ENCODE data around the gene CDK4.

The CDK4 gene

DNA sequence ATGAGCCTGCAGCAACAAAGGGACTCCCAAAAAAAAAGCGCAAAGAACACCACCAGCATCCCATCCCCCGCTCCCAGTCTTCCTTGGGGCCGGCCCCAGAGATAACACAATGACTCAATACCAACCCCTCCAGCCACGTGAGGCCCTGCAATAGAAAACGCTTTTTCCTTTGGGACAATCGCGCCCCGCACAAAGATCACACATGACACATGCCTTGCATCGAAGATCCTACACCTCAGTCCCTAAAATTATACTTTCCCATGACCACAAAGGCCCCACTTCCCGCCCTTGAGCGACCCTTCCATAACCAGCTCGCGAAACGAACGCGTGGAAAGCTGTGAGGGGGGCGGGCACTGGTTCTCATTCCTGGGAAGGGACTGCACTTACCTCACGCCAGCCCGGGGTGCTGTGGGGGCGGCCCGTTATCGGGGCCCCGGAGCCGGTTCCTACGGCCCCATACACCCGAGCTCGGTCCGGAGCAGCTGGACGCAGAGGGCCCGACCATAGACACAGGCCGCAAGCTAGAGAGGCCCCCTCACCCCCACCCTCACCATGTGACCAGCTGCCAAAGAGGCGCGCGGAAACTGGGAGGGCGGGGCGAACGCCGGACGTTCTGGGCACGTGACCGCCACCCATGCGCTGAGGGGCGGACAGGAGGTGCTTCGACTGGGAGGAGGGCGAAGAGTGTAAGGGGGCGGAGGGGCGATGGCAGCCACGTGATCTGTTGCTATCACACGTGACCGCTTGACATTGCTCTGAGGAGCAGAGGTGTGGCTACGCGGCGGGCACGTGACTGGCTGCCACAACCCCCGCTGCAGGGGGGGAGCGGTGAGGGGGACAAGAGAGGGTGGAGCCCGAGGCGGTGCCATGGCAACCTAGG, at the start of gene CDK4:
Gene CDK4, minus strand, starts transcription at position 523 of the 880 bp plus-strand sequence. CDS start 593 bp downstream, outside the sequence.
- peaks cover 11 to 36% (median 27%) of the 10 kb centered on the region in 5 donors for H3K36me3 ChIP-seq (ENCODE audit: control insufficient read depth in 5 of 5, insufficient read depth in 5 of 5, low read length in 5 of 5)
- no peaks in the 10 kb centered on the region for H3K9me3 ChIP-seq (ENCODE audit: control insufficient read depth in 5 of 5, low read length in 5 of 5)
- H3K9ac ChIP-seq (ENCODE audit: low read length in 5 of 5): peak within 1 kb of the TSS; percentile 74 to 92 (median 86)
- peak within 1 kb of the TSS; percentile 94 for H3K27ac ChIP-seq (ENCODE audit: low read depth, low read length)
- H3K4me1 ChIP-seq (ENCODE audit: control insufficient read depth in 5 of 5, insufficient read depth in 5 of 5, low read length in 5 of 5): peaks cover 9 to 42% (median 35%) of the 10 kb centered on the region in 5 donors
- no peaks in the 10 kb centered on the region for H3K27me3 ChIP-seq (ENCODE audit: control insufficient read depth in 5 of 5, insufficient read depth in 4 of 5, low read length in 5 of 5)
- H3K4me3 ChIP-seq (ENCODE audit: low read depth in 1 of 5, low read length in 5 of 5): peak within 1 kb of the TSS; percentile 66 to 92 (median 81)

DNA sequence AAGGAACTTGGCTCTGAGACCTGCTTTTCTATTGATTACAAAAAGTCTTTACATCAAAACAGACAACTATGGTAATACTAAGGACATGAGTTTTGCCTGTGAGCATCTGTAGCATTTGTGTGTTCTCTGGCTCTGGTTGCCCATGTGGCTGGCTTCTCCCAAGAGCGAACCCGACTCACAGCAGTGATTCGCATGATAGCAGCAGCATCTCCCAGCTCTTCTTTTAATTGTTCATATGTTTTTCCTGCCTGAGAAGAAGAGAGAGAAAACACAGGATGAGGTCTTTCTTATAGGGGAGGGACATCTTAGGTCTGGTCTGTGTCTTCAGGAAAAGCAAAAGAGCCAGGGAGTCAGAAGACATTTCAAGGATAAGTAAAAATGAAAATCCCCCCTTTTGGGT, 48.9 kb upstream of the CDK4 start:
- H3K27ac ChIP-seq (ENCODE audit: low read depth, low read length): no peak overlapping the region
- no peaks in the 10 kb centered on the region for H3K27me3 ChIP-seq (ENCODE audit: control insufficient read depth in 5 of 5, insufficient read depth in 4 of 5, low read length in 5 of 5)
- peaks cover 32 to 78% (median 61%) of the 10 kb centered on the region in 5 donors for H3K36me3 ChIP-seq (ENCODE audit: control insufficient read depth in 5 of 5, insufficient read depth in 5 of 5, low read length in 5 of 5)
- H3K4me3 ChIP-seq (ENCODE audit: low read depth in 1 of 5, low read length in 5 of 5): no peak overlapping the region
- H3K9ac ChIP-seq (ENCODE audit: low read length in 5 of 5): no peak overlapping the region
- H3K4me1 ChIP-seq (ENCODE audit: control insufficient read depth in 5 of 5, insufficient read depth in 5 of 5, low read length in 5 of 5): peaks cover 0 to 7% (median 4%) of the 10 kb centered on the region in 5 donors
- H3K9me3 ChIP-seq (ENCODE audit: control insufficient read depth in 5 of 5, low read length in 5 of 5): no peaks in the 10 kb centered on the region

DNA sequence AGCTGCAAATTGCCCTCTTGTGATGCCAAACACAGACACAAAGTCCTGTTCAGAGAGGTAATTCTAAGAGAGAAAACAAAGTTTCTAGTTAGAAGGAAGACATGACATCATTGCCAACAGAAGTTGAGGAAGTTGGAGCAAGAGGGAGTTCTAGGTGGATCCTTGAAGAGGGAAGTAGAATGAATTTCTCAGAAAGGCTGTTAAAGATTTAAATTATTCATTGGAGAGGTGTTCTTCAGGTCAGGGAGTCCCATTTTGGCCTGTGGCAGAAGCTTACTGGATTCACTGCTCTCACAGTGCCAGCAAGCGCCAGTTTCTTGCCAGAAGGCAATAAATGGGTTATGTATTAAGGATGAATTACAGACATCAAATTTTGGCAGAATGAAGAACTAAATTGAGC, 45.8 kb upstream of the CDK4 start:
- H3K27ac ChIP-seq (ENCODE audit: low read depth, low read length): no peak overlapping the region
- H3K9ac ChIP-seq (ENCODE audit: low read length in 5 of 5): no peak overlapping the region
- no peaks in the 10 kb centered on the region for H3K9me3 ChIP-seq (ENCODE audit: control insufficient read depth in 5 of 5, low read length in 5 of 5)
- no peaks in the 10 kb centered on the region for H3K27me3 ChIP-seq (ENCODE audit: control insufficient read depth in 5 of 5, insufficient read depth in 4 of 5, low read length in 5 of 5)
- no peaks in the 10 kb centered on the region for H3K4me1 ChIP-seq (ENCODE audit: control insufficient read depth in 5 of 5, insufficient read depth in 5 of 5, low read length in 5 of 5)
- no peak overlapping the region for H3K4me3 ChIP-seq (ENCODE audit: low read depth in 1 of 5, low read length in 5 of 5)
- H3K36me3 ChIP-seq (ENCODE audit: control insufficient read depth in 5 of 5, insufficient read depth in 5 of 5, low read length in 5 of 5): peaks cover 42 to 90% (median 75%) of the 10 kb centered on the region in 5 donors

DNA sequence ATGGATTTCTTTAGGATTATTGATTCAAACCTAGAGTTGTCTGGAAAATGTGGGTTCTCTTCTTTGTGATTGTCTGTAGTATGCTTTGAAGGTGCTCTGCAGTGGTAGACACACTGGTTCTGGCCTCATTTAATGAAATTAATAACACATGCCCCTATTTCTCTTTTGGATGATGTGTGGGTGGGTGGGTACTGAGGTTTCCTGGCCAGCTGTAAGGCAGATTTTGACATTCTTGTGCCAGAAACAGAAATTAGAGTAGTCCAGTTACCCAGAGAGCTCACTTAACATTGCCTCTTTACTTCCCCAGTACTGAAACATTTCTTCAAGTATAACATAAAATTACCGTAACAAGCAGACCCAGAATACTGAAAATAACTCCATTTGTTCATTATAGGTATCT, 44.9 kb upstream of the CDK4 start:
- Histone ChIP-seq H3K27me3 (ENCODE audit: control insufficient read depth in 5 of 5, insufficient read depth in 4 of 5, low read length in 5 of 5) (no peaks in the 10 kb centered on the region), H3K9me3 (ENCODE audit: control insufficient read depth in 5 of 5, low read length in 5 of 5) (no peaks in the 10 kb centered on the region), H3K4me1 (ENCODE audit: control insufficient read depth in 5 of 5, insufficient read depth in 5 of 5, low read length in 5 of 5) (no peaks in the 10 kb centered on the region), H3K9ac (ENCODE audit: low read length in 5 of 5) (no peak overlapping the region), H3K27ac (ENCODE audit: low read depth, low read length) (no peak overlapping the region), H3K36me3 (ENCODE audit: control insufficient read depth in 5 of 5, insufficient read depth in 5 of 5, low read length in 5 of 5) (peaks cover 40 to 90% (median 73%) of the 10 kb centered on the region in 5 donors), H3K4me3 (ENCODE audit: low read depth in 1 of 5, low read length in 5 of 5) (no peak overlapping the region)

DNA sequence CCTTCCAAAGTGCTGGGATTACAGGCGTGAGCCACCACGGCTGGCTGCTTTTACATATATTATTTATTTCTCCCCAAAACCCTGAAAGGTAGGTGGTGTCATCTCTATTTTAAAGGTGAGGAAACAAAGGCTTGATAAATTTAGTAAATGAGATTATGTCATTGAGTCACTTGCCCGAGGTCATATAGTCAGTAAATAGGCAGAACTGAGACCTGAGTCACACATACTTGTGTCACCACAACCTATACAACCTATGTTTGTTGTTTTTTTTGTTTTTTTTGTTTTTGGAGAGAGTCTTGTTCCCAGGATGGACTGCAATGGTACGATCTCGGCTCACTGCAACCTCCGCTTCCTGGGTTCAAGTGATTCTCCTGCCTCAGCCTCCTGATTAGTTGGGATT, 43.2 kb upstream of the CDK4 start:
- Histone ChIP-seq H3K27ac (ENCODE audit: low read depth, low read length) (no peak overlapping the region), H3K9ac (ENCODE audit: low read length in 5 of 5) (no peak overlapping the region), H3K27me3 (ENCODE audit: control insufficient read depth in 5 of 5, insufficient read depth in 4 of 5, low read length in 5 of 5) (no peaks in the 10 kb centered on the region), H3K9me3 (ENCODE audit: control insufficient read depth in 5 of 5, low read length in 5 of 5) (no peaks in the 10 kb centered on the region), H3K4me3 (ENCODE audit: low read depth in 1 of 5, low read length in 5 of 5) (no peak overlapping the region), H3K36me3 (ENCODE audit: control insufficient read depth in 5 of 5, insufficient read depth in 5 of 5, low read length in 5 of 5) (peaks cover 44 to 81% (median 64%) of the 10 kb centered on the region in 5 donors), H3K4me1 (ENCODE audit: control insufficient read depth in 5 of 5, insufficient read depth in 5 of 5, low read length in 5 of 5) (no peaks in the 10 kb centered on the region)

DNA sequence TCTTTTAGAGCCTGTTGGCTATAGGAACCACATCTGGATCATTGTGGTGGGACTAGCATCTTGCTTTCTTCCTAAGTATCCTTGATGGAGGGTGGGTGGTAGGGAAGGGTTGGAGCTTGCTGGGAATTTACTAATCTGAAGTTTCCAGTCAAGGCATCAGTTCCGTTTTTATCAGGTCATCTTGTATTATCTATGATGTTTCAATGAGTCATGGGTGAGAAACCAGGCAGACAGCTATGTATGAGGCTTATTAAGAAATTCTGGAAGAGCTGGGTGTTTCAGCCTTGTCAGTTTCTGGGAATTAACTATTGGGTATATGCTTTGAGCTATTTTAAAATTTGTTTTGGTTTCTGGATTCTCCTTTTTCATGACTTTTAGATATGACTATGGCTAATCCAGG, 41.8 kb upstream of the CDK4 start:
- no peaks in the 10 kb centered on the region for H3K9me3 ChIP-seq (ENCODE audit: control insufficient read depth in 5 of 5, low read length in 5 of 5)
- no peaks in the 10 kb centered on the region for H3K27me3 ChIP-seq (ENCODE audit: control insufficient read depth in 5 of 5, insufficient read depth in 4 of 5, low read length in 5 of 5)
- H3K36me3 ChIP-seq (ENCODE audit: control insufficient read depth in 5 of 5, insufficient read depth in 5 of 5, low read length in 5 of 5): peaks cover 35 to 77% (median 59%) of the 10 kb centered on the region in 5 donors
- no peak overlapping the region for H3K9ac ChIP-seq (ENCODE audit: low read length in 5 of 5)
- H3K27ac ChIP-seq (ENCODE audit: low read depth, low read length): no peak overlapping the region
- H3K4me3 ChIP-seq (ENCODE audit: low read depth in 1 of 5, low read length in 5 of 5): no peak overlapping the region
- H3K4me1 ChIP-seq (ENCODE audit: control insufficient read depth in 5 of 5, insufficient read depth in 5 of 5, low read length in 5 of 5): no peaks in the 10 kb centered on the region

DNA sequence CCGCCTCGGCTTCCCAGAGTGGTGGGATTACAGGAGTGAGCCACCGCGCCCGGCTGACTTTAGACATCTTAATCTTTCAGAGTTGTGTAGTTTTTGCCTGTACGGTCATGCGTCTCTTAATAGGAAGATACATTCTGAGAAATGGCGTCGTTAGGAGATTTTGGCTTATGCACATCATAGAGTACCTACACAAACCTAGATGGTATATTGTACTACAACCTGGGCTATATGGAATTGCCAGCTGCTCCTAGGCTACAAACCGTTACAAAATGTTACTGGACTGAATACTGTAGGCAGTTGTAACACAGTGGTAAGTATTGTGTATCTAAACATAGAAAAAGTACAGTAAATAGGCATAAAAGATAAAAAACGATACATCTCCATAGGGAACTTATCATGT, 31.8 kb upstream of the CDK4 start:
- peaks cover 13 to 44% (median 33%) of the 10 kb centered on the region in 5 donors for H3K36me3 ChIP-seq (ENCODE audit: control insufficient read depth in 5 of 5, insufficient read depth in 5 of 5, low read length in 5 of 5)
- no peak overlapping the region for H3K4me3 ChIP-seq (ENCODE audit: low read depth in 1 of 5, low read length in 5 of 5)

DNA sequence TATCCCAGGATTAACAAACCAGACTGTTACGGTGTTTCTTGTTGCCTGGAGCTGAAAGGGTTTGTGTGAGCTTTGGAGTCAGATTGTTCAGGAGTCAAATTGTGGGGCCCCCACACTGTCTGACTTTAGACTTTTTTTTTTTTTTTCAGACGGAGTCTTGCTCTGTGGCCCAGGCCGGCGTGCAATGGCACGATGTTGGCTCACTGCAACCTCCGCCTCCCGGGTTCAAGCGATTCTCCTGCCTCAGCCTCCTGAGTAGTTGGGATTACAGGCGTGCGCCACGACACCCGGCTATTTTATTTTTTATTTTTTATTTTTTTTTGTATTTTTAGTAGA, 31.3 kb upstream of the CDK4 start:
- Histone ChIP-seq H3K27ac (ENCODE audit: low read depth, low read length) (peak overlapping the region; percentile 77), H3K27me3 (ENCODE audit: control insufficient read depth in 5 of 5, insufficient read depth in 4 of 5, low read length in 5 of 5) (no peaks in the 10 kb centered on the region), H3K4me1 (ENCODE audit: control insufficient read depth in 5 of 5, insufficient read depth in 5 of 5, low read length in 5 of 5) (peaks cover 5 to 21% (median 15%) of the 10 kb centered on the region in 5 donors), H3K36me3 (ENCODE audit: control insufficient read depth in 5 of 5, insufficient read depth in 5 of 5, low read length in 5 of 5) (peaks cover 13 to 40% (median 31%) of the 10 kb centered on the region in 5 donors), H3K9me3 (ENCODE audit: control insufficient read depth in 5 of 5, low read length in 5 of 5) (no peaks in the 10 kb centered on the region), H3K4me3 (ENCODE audit: low read depth in 1 of 5, low read length in 5 of 5) (peak overlapping the region; percentile 94 to 100 (median 100)), H3K9ac (ENCODE audit: low read length in 5 of 5) (peak overlapping the region; percentile 87 to 100 (median 92))

More for the DNA sequence above, 31.8 kb upstream of the CDK4 start:
- Histone ChIP-seq H3K9ac (ENCODE audit: low read length in 5 of 5) (no peak overlapping the region), H3K4me1 (ENCODE audit: control insufficient read depth in 5 of 5, insufficient read depth in 5 of 5, low read length in 5 of 5) (peaks cover 5 to 21% (median 15%) of the 10 kb centered on the region in 5 donors), H3K27ac (ENCODE audit: low read depth, low read length) (no peak overlapping the region), H3K27me3 (ENCODE audit: control insufficient read depth in 5 of 5, insufficient read depth in 4 of 5, low read length in 5 of 5) (no peaks in the 10 kb centered on the region), H3K9me3 (ENCODE audit: control insufficient read depth in 5 of 5, low read length in 5 of 5) (no peaks in the 10 kb centered on the region)

DNA sequence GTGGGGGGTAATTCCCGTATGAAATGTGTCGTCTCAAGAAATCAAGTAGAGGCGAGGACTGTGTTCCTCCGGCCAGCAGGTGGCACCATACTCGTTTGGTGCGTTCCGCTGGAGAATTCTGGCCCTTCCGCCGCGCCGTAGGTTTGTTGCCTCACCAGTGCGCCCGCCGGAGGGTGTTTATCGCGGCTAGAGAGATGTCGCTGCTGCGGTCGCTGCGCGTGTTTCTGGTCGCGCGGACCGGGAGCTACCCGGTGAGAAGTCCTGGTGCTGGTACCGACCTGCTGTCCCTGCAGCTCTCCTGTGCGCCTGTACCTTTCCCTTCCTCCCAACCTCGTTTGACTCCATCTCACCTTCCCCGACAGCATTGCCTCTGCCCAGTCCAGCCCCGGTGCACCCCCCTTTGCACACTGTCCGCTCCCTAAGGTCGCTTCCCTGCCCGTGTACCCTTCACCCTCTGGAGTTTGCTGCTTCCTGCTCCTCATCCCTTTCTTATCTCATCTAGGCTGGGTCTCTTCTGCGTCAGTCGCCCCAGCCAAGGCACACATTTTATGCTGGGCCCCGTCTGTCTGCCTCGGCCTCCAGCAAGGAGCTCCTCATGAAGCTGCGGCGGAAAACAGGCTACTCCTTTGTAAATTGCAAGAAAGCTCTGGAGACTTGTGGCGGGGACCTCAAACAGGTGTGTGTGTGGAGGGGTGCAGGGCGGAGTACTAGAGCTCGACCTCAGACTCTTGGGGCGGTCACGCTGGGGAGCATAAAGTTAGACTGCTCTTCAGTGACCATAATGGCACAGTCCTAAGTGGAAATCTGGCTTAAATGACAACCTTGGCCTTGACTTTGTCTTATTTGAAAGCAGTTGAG, 30.7 kb upstream of the CDK4 start, which contains the start of gene TSFM:
Gene TSFM, plus strand, starts transcription at position 180 of the 858 bp plus-strand sequence. Its CDS starts 15 bp downstream, at position 195.
- no peaks in the 10 kb centered on the region for H3K27me3 ChIP-seq (ENCODE audit: control insufficient read depth in 5 of 5, insufficient read depth in 4 of 5, low read length in 5 of 5)
- no peaks in the 10 kb centered on the region for H3K9me3 ChIP-seq (ENCODE audit: control insufficient read depth in 5 of 5, low read length in 5 of 5)
- peak within 1 kb of the TSS; percentile 94 to 100 (median 100) for H3K4me3 ChIP-seq (ENCODE audit: low read depth in 1 of 5, low read length in 5 of 5)
- H3K9ac ChIP-seq (ENCODE audit: low read length in 5 of 5): peak within 1 kb of the TSS; percentile 87 to 100 (median 92)
- H3K27ac ChIP-seq (ENCODE audit: low read depth, low read length): peak within 1 kb of the TSS; percentile 77
- peaks cover 5 to 21% (median 15%) of the 10 kb centered on the region in 5 donors for H3K4me1 ChIP-seq (ENCODE audit: control insufficient read depth in 5 of 5, insufficient read depth in 5 of 5, low read length in 5 of 5)
- H3K36me3 ChIP-seq (ENCODE audit: control insufficient read depth in 5 of 5, insufficient read depth in 5 of 5, low read length in 5 of 5): peaks cover 13 to 36% (median 30%) of the 10 kb centered on the region in 5 donors

Measured in subcutaneous abdominal adipose tissue (tissue), 5 donors.